Neural progenitor cell (in vitro differentiated cells): Measurements from ENCODE around the gene INPP4B. TPM values are rescaled to one million over a fixed set of nuclear protein-coding genes. Genes with fewer than 3 reads are reported as not detected.

Experiments
- DNase-seq: peaks from one replicate; pipeline ENCODE4 v3.0.0-alpha.2; 2016; ENCODE audit warnings: low spot score
- H2AFZ ChIP-seq: fragments of 200-600 bp; sonication (generic); replicated peaks from 2 replicates; pipeline ENCODE4 v1.6.1; 2016; ENCODE audit warnings: antibody characterized with exemption
- H3F3A ChIP-seq: fragments of 200-600 bp; sonication (generic); 2 replicates; pipeline ENCODE4 v1.6.1; 2016; ENCODE audit warnings: antibody characterized with exemption, low read depth
- H3K27ac ChIP-seq: fragments of 200-600 bp; sonication (generic); 2 replicates; pipeline ENCODE4 v1.5.1; 2016; ENCODE audit warnings: mild to moderate bottlenecking
- H3K27me3 ChIP-seq: fragments of 200-600 bp; sonication (generic); 2 replicates; pipeline ENCODE4 v1.6.1; 2016; ENCODE audit warnings: mild to moderate bottlenecking, moderate library complexity
- H3K36me3 ChIP-seq: fragments of 200-600 bp; sonication (generic); 2 replicates; pipeline ENCODE4 v1.5.1; 2016
- H3K4me1 ChIP-seq: fragments of 200-600 bp; sonication (generic); 2 replicates; pipeline ENCODE4 v1.6.1; 2016; ENCODE audit warnings: mixed run types
- H3K4me2 ChIP-seq: fragments of 200-600 bp; sonication (generic); 2 replicates; pipeline ENCODE4 v1.6.1; 2016
- H3K4me3 ChIP-seq: fragments of 200-600 bp; sonication (generic); 2 replicates; pipeline ENCODE4 v1.5.1; 2016
- H3K79me2 ChIP-seq: fragments of 200-600 bp; sonication (generic); 2 replicates; pipeline ENCODE4 v1.6.1; 2016; ENCODE audit warnings: low read depth
- H3K9ac ChIP-seq: fragments of 200-600 bp; sonication (generic); 2 replicates; pipeline ENCODE4 v1.6.1; 2016
- H3K9me3 ChIP-seq: fragments of 200-600 bp; sonication (generic); 2 replicates; pipeline ENCODE4 v1.5.1; 2016; ENCODE audit warnings: low read depth
- H4K20me1 ChIP-seq: fragments of 200-600 bp; sonication (generic); 2 replicates; pipeline ENCODE4 v1.6.1; 2016; ENCODE audit warnings: low read depth
- H3K27ac Mint-ChIP-seq: 3 replicates; pipeline ENCODE4 v1.8.0; 2021; ENCODE audit warnings: mixed read lengths
- H3K27me3 Mint-ChIP-seq: 2 replicates; pipeline ENCODE4 v1.8.0; 2022; ENCODE audit warnings: low read depth, mild to moderate bottlenecking, inconsistent platforms, moderate library complexity, mixed read lengths; ENCODE audit not compliant: insufficient read depth
- H3K36me3 Mint-ChIP-seq: 3 replicates; pipeline ENCODE4 v1.8.0; 2021; ENCODE audit warnings: mixed read lengths
- H3K4me1 Mint-ChIP-seq: 3 replicates; pipeline ENCODE4 v1.8.0; 2021; ENCODE audit warnings: mixed read lengths
- H3K4me3 Mint-ChIP-seq: 3 replicates; pipeline ENCODE4 v1.8.0; 2021; ENCODE audit warnings: mild to moderate bottlenecking, moderate library complexity, mixed read lengths
- H3K9me3 Mint-ChIP-seq: 3 replicates; pipeline ENCODE4 v1.8.0; 2020; ENCODE audit warnings: mixed read lengths
- CTCF ChIP-seq: fragments of 200-600 bp; sonication (generic); IDR thresholded peaks from 2 replicates; pipeline ENCODE4 v1.5.1; 2017; ENCODE audit warnings: antibody characterized with exemption, mild to moderate bottlenecking
- EZH2 ChIP-seq: fragments of 200-600 bp; sonication (generic); IDR thresholded peaks from 2 replicates; pipeline ENCODE4 v1.6.1; 2017; ENCODE audit warnings: antibody characterized with exemption, mild to moderate bottlenecking, moderate library complexity
- EZH2phosphoT487 ChIP-seq: fragments of 200-600 bp; sonication (generic); IDR thresholded peaks from 2 replicates; pipeline ENCODE4 v1.6.1; 2017; ENCODE audit warnings: antibody characterized with exemption
- total RNA-seq: library from RNA; depleted of rRNA; stranded (reverse); fragments of >200 nt; gene quantifications from 2 replicates; pipeline ENCODE4 v1.2.3, GENCODE V29; 2015; ENCODE audit warnings: low replicate concordance

INPP4B gene
- total RNA-seq, 1 donor from 2014 or later = 1.3 TPM

- Histone ChIP-seq H3K4me2 (no peak overlapping the region), H3K79me2 (no peaks in the 10 kb centered on the region), H3F3A (no peaks in the 10 kb centered on the region), H2AFZ (no peak overlapping the region), H3K27ac (no peak overlapping the region), H3K36me3 (no peaks in the 10 kb centered on the region), H3K9me3 (no peaks in the 10 kb centered on the region), H3K4me3 (no peak overlapping the region), H4K20me1 (no peaks in the 10 kb centered on the region), H3K27me3 (no peaks in the 10 kb centered on the region), H3K9ac (no peak overlapping the region), H3K4me1 (no peaks in the 10 kb centered on the region)
- no peak for DNase-seq
- no peaks in the 10 kb centered on the region for H3K36me3 Mint-ChIP-seq
- no peak overlapping the region for H3K27ac Mint-ChIP-seq
- no peaks in the 10 kb centered on the region for H3K4me1 Mint-ChIP-seq
- TF ChIP-seq CTCF (no peak), EZH2phosphoT487 (no peak), EZH2 (no peak)
- peaks cover 3% of the 10 kb centered on the region for H3K9me3 Mint-ChIP-seq
- H3K4me3 Mint-ChIP-seq = no peak overlapping the region
- peaks cover 2% of the 10 kb centered on the region for H3K27me3 Mint-ChIP-seq
These were observed 725.2 kb downstream of the INPP4B start for GRCh38 chr4:142120921-142121320.

DNA sequence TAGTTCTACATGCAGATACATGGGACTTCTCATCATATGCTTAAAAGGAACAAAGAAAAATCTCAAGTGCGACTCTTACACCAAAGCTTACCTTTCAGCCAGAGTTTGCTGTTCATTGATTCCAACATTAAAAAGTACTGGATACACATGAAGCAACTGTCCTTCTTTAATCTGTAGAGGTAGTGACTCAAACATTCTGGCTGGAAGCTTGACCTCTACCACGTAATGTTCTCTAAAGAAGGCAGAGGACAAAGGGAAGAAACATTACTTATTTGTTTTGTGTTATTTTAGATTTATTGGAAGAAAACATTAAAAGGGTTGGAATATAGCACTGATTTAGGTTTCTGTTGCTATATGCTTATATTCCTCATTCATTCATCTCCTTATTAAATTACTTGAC, 733.6 kb downstream of the INPP4B start:
- Histone ChIP-seq H3K36me3 (no peaks in the 10 kb centered on the region), H3K27me3 (no peaks in the 10 kb centered on the region), H3K4me2 (no peak overlapping the region), H2AFZ (no peak overlapping the region), H3K4me3 (no peak overlapping the region), H3K4me1 (no peaks in the 10 kb centered on the region), H3F3A (no peaks in the 10 kb centered on the region), H3K27ac (no peak overlapping the region), H3K79me2 (no peaks in the 10 kb centered on the region), H4K20me1 (no peaks in the 10 kb centered on the region), H3K9ac (no peak overlapping the region), H3K9me3 (no peaks in the 10 kb centered on the region)
- Mint-ChIP-seq H3K36me3 (no peaks in the 10 kb centered on the region), H3K4me1 (no peaks in the 10 kb centered on the region), H3K27ac (no peak overlapping the region), H3K27me3 (no peaks in the 10 kb centered on the region), H3K4me3 (no peak overlapping the region), H3K9me3 (peaks cover 2% of the 10 kb centered on the region)
- TF ChIP-seq CTCF (no peak), EZH2 (no peak), EZH2phosphoT487 (no peak)
- no peak for DNase-seq

GRCh38 chr4:142110136-142110535, 736.0 kb downstream of the INPP4B start:
- H3K4me1 Mint-ChIP-seq = no peaks in the 10 kb centered on the region
- no peaks in the 10 kb centered on the region for H3K27me3 Mint-ChIP-seq
- Histone ChIP-seq H3F3A (no peaks in the 10 kb centered on the region), H3K27me3 (no peaks in the 10 kb centered on the region), H3K4me1 (no peaks in the 10 kb centered on the region), H3K4me2 (no peak overlapping the region), H3K27ac (no peak overlapping the region), H3K9me3 (no peaks in the 10 kb centered on the region), H3K9ac (no peak overlapping the region), H2AFZ (no peak overlapping the region), H3K36me3 (no peaks in the 10 kb centered on the region), H3K79me2 (no peaks in the 10 kb centered on the region), H4K20me1 (no peaks in the 10 kb centered on the region), H3K4me3 (no peak overlapping the region)
- DNase-seq = no peak
- no peak overlapping the region for H3K27ac Mint-ChIP-seq
- H3K4me3 Mint-ChIP-seq = no peak overlapping the region
- no peaks in the 10 kb centered on the region for H3K9me3 Mint-ChIP-seq
- H3K36me3 Mint-ChIP-seq = no peaks in the 10 kb centered on the region
- TF ChIP-seq EZH2 = no peak
- TF ChIP-seq CTCF = no peak
- no peak for TF ChIP-seq EZH2phosphoT487

DNA sequence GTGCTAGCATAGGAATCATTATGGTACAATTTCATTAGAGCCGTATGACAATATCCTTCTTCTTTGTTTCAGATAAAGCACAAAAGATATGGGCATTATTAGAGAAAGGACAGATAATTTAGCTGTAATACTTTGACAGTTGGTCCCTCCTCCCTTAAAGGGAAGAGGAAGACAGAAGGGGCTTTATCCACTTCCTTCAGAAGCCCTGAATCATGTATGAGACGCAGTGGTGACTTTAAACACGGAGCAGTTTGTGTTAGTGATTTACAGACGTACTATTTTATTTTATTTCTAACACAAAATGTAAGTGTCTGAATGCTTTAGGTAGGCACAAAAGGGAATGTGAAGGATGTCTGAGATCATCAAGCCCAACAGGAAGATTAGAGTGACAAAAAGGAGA, 742.1 kb downstream of the INPP4B start:
- no peak overlapping the region for H3K4me3 Mint-ChIP-seq
- Histone ChIP-seq H3K4me2 (no peak overlapping the region), H3K9ac (no peak overlapping the region), H3K27ac (no peak overlapping the region), H3K4me3 (no peak overlapping the region), H3K4me1 (no peaks in the 10 kb centered on the region), H4K20me1 (no peaks in the 10 kb centered on the region), H3K36me3 (no peaks in the 10 kb centered on the region), H3K79me2 (no peaks in the 10 kb centered on the region), H3F3A (no peaks in the 10 kb centered on the region), H2AFZ (no peak overlapping the region), H3K27me3 (no peaks in the 10 kb centered on the region), H3K9me3 (no peaks in the 10 kb centered on the region)
- peaks cover 5% of the 10 kb centered on the region for H3K4me1 Mint-ChIP-seq
- TF ChIP-seq EZH2 (no peak), EZH2phosphoT487 (no peak)
- no peaks in the 10 kb centered on the region for H3K36me3 Mint-ChIP-seq
- H3K9me3 Mint-ChIP-seq = no peaks in the 10 kb centered on the region
- H3K27me3 Mint-ChIP-seq = no peaks in the 10 kb centered on the region
- no peak for DNase-seq
- H3K27ac Mint-ChIP-seq = no peak overlapping the region
